SW 1271 (cell line): ENCODE results near the gene ELF2.
"Not testable (repeated sequence)": the region's sequence is repeated elsewhere in the genome, so short reads cannot be mapped to it uniquely, and the experiment has no call there.

Experiments
- DNase-seq, 2 experiments: peaks; one replicate each; lab custom pipeline; 2025; lab: John Stamatoyannopoulos, UW

ELF2 gene

GRCh38 chr4:139177049-139177868 is at the start of gene ELF2:
ELF2 (minus strand) TSS chr4:139177218; CDS start chr4:139137701, 39,517 bp downstream.
- DNase-seq: peak; percentile 42 to 70

DNA sequence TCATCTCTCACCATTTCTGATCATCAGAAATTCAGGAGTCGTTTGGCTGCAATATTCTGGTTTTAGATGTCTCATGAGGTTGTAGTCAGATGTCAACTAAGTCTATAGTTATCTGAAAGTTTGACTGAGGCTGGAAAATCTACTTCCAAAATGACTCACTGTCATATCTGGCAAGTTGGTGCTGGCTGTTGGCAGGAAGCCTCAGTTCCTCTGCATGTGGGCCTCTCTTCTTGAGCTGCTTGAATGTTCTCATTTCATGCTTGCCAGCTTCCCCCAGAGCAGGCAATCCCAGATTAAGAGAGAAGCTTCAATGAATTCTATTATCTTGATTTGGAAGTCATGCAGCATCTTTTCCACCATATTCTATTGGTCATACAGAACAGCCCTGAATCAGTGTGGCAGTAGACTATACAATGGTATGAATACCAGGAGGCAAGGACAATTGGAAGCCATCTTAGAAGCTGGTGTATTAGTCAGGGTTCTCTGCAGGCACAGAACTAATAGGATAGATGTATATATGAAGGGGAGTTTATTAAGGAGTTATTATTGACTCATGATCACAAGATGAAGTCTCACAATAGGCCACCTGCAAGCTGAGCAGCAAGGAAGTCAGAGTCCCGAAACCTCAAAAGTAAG is 46.8 kb upstream of the ELF2 start:
- DNase-seq: no peak

- no peak for DNase-seq
Measured at GRCh38 chr4:139222215-139222614, 45.2 kb upstream of the ELF2 start.

- DNase-seq: no peak
Measured at GRCh38 chr4:139221687-139222086, 44.7 kb upstream of the ELF2 start.

GRCh38 chr4:139219450-139220055 is 42.5 kb upstream of the ELF2 start:
- DNase-seq: no peak

DNA sequence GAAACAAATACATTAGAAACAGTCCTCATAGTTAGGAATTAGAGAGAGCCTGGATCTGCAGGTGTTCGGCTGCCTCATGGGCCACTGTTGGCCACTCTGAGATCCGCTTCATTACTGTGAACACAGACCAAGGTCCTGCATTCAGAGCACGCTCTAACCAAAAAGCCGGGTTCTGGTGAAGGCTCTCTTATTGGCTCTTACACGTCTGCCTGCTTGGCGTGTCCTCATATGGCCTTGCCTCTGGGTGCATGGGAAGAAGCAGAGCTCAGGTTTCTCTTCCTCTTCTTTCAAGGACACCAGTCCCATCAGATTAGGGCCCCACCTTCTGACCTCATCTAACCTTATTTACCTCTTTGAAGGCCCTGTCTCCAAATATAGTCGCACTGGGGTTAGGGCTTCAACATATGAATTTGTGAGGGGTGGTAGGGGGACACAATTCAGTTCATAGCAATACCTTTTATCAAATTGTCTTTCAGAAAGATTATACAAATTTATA is 37.1 kb upstream of the ELF2 start:
- no peak for DNase-seq

- DNase-seq: not testable (repeated sequence)
Measured at GRCh38 chr4:139213633-139214032, 36.6 kb upstream of the ELF2 start.

GRCh38 chr4:139212900-139213299 is 35.9 kb upstream of the ELF2 start:
- no peak for DNase-seq

DNA sequence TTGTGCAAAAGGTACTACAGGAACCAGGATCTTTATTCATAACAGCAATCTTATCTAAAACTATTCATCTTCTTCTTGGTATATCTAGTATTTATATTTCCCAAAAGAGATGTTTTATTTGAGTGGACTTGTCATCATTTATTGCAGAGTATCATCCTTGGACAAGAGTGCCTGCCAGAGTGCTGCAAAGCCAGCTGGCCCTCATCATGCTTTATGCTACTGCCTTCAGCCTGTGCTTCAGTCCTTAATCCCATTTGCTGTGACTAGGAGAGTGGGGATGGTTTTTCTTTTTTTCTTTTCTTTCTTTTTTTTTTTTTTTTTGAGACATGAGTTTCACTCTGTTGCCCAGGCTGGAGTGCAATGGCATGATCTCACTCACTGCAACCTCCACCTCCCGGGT is 33.5 kb upstream of the ELF2 start:
- no peak for DNase-seq

DNA sequence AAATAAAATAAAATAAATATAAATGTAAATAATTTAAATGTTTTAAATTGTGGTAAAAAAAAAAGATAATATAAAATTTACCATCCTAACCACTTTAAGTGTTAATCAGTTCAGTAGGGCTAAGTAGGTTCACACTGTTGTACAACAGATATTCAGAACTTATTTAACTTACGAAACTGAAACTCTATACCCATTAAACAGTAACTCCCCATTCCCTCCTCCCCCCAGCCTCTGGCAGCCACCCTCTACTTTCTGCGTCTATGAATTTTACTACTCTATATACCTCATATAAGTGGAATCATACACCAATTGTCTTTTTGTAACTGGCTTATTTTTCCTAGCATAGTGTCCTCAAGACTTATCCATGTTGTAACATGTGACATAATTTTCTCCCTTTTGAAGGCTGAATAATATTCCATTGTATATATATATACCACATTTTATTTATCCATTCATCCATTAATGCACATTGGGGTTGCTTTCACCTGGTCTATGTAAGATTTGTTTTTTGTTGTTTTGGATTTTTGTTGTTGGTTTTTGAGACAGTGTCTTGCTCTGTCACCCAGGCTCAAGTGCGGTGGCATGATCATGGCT is 32.5 kb upstream of the ELF2 start:
- no peak for DNase-seq

GRCh38 chr4:139208404-139208945 is 31.5 kb upstream of the ELF2 start:
- DNase-seq: no peak

DNA sequence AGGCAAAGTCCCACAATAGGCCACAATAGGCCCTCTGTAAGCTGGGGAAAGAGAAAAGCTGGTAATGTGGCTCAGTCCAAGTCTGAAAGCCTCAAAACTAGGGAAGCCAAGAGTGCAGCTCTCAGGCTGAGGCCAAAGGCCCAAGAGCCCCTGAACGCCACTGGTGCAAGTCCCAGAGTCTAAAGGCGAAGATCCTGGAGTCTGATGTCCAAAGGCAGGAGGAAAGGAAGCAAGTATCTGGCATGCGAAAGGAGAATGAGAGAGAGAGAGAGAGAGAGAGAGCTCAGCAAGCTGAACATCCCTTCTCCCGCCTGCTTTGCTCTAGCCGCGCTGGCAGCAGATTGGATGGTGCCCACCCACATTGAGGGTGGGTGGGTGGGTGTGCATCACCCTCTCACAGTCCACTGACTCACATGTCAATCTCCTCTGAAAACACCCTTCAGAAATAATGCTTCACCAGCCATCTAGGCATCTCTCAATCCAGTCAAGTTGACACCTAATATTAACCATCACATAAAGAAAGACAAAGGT is 30.9 kb upstream of the ELF2 start:
- DNase-seq: no peak

GRCh38 chr4:139207247-139207646 is 30.2 kb upstream of the ELF2 start:
- DNase-seq: no peak

DNA sequence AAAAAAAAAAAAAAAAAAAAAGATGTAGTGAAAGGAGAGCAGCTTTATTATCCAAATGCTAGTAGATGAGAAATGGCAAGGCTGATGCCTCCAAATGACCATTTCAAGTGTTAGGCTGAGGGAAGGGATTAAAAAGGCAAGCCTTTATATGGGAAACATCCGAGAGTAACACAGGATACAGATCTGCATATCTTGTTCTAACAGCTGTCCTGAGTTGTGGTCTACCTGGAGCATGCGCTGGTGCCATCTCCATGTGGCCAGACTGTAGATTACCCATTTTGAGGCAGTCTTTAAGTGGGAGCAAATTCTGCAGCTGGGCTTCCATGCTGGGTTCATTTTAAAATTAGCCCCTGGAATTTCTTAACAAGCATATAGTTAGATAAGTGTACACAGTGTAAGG is 26.0 kb upstream of the ELF2 start:
- DNase-seq: no peak

GRCh38 chr4:139200506-139200905 is 23.5 kb upstream of the ELF2 start:
- DNase-seq: no peak

DNA sequence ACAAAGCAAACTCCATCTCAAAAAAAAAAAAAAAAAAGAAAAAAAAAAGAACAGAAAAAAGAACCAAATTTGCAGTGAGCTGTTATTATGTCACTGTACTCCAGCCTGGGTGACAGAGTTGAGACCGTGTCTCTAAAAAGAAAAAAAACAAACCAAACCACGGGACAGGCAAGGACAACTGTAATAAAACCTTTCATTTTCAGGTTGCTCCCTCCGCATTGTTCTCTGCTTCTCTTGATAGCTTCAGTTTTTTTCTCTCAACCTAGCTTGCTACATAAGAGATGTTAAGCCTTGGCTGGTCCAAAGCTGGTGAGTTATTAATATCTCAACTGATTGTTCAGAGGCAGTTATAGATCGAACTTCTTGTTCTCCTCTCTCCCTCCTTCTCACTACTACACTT is 23.1 kb upstream of the ELF2 start:
- DNase-seq: no peak

DNA sequence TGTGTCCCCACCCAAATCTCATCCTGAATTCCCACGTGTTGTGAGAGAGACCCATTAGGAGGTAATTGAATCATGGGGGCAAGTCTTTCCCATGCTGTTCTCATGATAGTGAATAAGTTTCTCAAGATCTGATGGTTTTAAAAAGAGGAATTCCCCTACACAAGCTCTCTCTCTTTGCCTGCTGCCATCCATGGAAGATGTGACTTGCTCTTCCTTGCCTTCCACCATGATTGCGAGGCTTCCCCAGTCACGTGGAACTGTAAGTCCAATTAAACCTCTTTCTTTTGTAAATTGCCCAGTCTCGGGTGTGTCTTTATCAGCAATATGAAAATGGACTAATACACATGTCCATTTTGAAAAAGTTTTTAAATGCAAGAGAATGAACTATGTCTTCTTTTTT is 20.2 kb upstream of the ELF2 start:
- DNase-seq: not testable (repeated sequence)

- no peak for DNase-seq
Measured at GRCh38 chr4:139196462-139196861, 19.4 kb upstream of the ELF2 start.

GRCh38 chr4:139191373-139191772 is 14.4 kb upstream of the ELF2 start:
- no peak for DNase-seq

DNA sequence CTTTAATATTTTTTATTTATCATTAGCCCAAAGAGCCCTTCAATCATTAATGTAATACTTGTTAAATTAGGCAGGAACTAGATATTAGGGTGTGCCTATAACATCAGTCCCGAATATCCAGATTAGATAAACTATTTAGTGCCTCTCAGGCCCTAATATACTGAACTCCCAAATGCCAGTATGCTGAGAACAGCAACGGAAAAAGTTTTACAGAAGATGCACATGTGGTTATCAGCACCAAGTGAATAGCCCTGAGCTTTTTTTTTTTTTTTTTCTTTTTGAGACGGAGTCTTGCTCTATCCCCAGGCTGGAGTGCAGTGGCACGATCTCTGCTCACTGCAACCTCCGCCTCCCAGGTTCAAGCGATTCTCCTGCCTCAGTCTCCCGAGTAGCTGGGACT is 13.0 kb upstream of the ELF2 start:
- DNase-seq: no peak

DNA sequence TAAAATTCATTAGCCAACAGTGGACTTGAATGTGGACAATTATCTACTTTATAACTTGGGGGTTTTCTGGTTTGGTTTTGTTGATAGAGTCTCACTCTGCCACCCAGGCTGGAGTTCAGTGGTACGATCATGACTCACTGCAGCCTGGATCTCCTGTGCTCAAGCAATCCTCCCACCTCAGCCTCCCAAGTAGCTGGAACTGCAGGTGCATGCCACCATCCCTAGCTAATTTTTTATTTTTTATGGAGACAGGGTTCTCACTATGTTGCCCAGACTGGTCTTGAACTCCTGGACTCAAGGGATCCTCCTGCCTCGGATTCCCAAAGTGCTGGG is 12.4 kb upstream of the ELF2 start:
- no peak for DNase-seq
